AG09309 (cell line): ENCODE measurements around the gene SMAGP.

ENCODE experiments used
- DNase-seq: peaks from one replicate; pipeline ENCODE4 v3.0.0-alpha.2; 2010; ENCODE audit warnings: low read depth
- H3K4me3 ChIP-seq: 2 replicates; pipeline ENCODE4 v1.5.1; 2011; ENCODE audit warnings: mild to moderate bottlenecking, low read depth, low read length, moderate library complexity; ENCODE audit not compliant: control insufficient read depth
- TF ChIP-seq, protein P1 (sequence below): IDR thresholded peaks from 2 replicates; pipeline ENCODE4 v1.5.1; 2011; ENCODE audit warnings: mild to moderate bottlenecking, low read depth, low read length, inconsistent platforms; ENCODE audit not compliant: insufficient read depth, control insufficient read depth; ENCODE audit errors: missing control alignments

SMAGP gene

GRCh38 chr12:51200806-51201205 lies 69.4 kb downstream of the SMAGP start:
- no peak for DNase-seq
- H3K4me3 ChIP-seq = no peak overlapping the region
- TF ChIP-seq, protein P1, sequence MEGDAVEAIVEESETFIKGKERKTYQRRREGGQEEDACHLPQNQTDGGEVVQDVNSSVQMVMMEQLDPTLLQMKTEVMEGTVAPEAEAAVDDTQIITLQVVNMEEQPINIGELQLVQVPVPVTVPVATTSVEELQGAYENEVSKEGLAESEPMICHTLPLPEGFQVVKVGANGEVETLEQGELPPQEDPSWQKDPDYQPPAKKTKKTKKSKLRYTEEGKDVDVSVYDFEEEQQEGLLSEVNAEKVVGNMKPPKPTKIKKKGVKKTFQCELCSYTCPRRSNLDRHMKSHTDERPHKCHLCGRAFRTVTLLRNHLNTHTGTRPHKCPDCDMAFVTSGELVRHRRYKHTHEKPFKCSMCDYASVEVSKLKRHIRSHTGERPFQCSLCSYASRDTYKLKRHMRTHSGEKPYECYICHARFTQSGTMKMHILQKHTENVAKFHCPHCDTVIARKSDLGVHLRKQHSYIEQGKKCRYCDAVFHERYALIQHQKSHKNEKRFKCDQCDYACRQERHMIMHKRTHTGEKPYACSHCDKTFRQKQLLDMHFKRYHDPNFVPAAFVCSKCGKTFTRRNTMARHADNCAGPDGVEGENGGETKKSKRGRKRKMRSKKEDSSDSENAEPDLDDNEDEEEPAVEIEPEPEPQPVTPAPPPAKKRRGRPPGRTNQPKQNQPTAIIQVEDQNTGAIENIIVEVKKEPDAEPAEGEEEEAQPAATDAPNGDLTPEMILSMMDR = no peak

- no peak overlapping the region for H3K4me3 ChIP-seq
- TF ChIP-seq, protein P1 = no peak
- no peak for DNase-seq
Observed at GRCh38 chr12:51200156-51200555, 70.1 kb downstream of the SMAGP start.

GRCh38 chr12:51199366-51199945 lies 70.8 kb downstream of the SMAGP start:
- TF ChIP-seq, protein P1 = no peak
- no peak overlapping the region for H3K4me3 ChIP-seq
- no peak for DNase-seq

GRCh38 chr12:51198568-51199365 lies 71.4 kb downstream of the SMAGP start:
- TF ChIP-seq, protein P1 = no peak
- no peak for DNase-seq

DNA sequence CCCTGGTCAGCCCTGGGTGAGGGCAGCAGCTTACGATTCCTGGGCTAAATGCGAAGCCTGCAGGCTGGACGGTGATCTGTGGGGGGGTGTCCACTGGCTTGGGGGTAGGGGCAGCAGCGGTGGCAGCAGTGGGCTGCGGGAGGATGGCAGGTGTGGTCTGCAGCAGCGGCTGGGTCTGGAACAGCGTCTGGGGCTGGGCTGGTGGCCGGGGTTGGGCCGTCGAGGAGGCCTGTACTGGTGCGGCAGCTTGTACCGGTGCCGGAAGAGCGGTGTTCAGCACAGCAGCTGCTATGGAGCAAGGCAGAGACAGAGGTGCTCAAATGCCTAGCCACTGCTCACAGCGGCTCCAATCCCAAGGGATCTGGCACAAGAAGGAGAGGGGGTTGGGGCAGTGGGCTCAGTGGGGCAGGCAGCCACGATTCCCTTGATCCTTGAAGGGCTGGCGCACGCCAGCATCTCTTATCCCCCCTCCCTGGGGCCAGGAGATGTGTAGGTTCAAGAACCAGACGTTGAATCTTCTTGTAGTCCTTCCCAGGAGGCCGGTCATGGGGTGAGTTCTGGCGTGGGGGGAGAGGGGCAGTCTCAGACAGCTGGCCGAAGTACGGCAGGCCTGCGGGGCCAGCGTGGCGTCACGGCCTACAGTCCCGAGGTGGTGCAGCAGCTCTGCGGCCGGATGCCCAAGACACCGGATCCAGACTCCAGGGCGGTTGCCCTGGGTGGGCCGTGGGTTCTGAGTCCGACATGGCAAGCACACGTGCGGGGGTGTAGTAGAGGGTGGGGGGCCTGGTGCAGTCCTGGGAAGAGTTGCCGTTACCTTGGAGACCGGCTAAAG lies 72.3 kb downstream of the SMAGP start:
- H3K4me3 ChIP-seq = no peak overlapping the region
- TF ChIP-seq, protein P1 = no peak

More at GRCh38 chr12:51198568-51199365, 71.4 kb downstream of the SMAGP start:
- no peak overlapping the region for H3K4me3 ChIP-seq

GRCh38 chr12:51196547-51196946 lies 73.7 kb downstream of the SMAGP start:
- TF ChIP-seq, protein P1 = no peak
- H3K4me3 ChIP-seq = no peak overlapping the region
- DNase-seq = no peak

More for the DNA sequence above, 72.3 kb downstream of the SMAGP start:
- no peak for DNase-seq
